K562 (cell line): ENCODE data around the gene INO80C. TPM values are rescaled to one million over a fixed set of nuclear protein-coding genes. Genes with fewer than 3 reads are reported as not detected.

Experiments used
- ARID1B ChIP-seq: fragments of 450-650 bp; IDR thresholded peaks from 2 replicates; pipeline ENCODE4 v1.6.1; 2016; ENCODE audit warnings: antibody characterized with exemption, mild to moderate bottlenecking, inconsistent platforms
- BHLHE40 ChIP-seq: IDR thresholded peaks from 2 replicates; pipeline ENCODE4 v1.6.1; 2011; ENCODE audit warnings: low read length, improper control_type of control experiment
- BRD4 ChIP-seq: fragments of 200-600 bp; sonication (generic); IDR thresholded peaks from 2 replicates; pipeline ENCODE4 v1.6.1; 2017; ENCODE audit warnings: inconsistent platforms
- CEBPB ChIP-seq: fragments of 450-650 bp; IDR thresholded peaks from 2 replicates; pipeline ENCODE4 v1.6.1; 2016; ENCODE audit warnings: missing genetic modification characterization, missing compliant biosample characterization
- CHAMP1 ChIP-seq: fragments of 450-650 bp; IDR thresholded peaks from 2 replicates; pipeline ENCODE4 v1.6.1; 2016; ENCODE audit warnings: mild to moderate bottlenecking
- CREBBP ChIP-seq: IDR thresholded peaks from one replicate; pipeline ENCODE4 v1.6.1; 2012; ENCODE audit warnings: low read depth, mild to moderate bottlenecking, control low read depth, inconsistent platforms, low read length
- CTBP1 ChIP-seq: fragments of 450-650 bp; IDR thresholded peaks from 2 replicates; pipeline ENCODE4 v1.6.1; 2016; ENCODE audit warnings: borderline replicate concordance
- E2F4 ChIP-seq: sonication (generic); formaldehyde crosslinking; IDR thresholded peaks from 2 replicates; pipeline ENCODE4 v1.8.0; 2022; ENCODE audit warnings: mild to moderate bottlenecking, low read depth, missing genetic modification reagents
- FOXA3 ChIP-seq, 2 experiments: fragments of 450-650 bp in 1 of 2; sonication (generic) in 1 of 2; formaldehyde crosslinking; IDR thresholded peaks in 1 of 2; conservative IDR thresholded peaks in 1 of 2; 2 replicates each; pipeline versions ENCODE4 v1.4.0 to v1.8.0; 2020 to 2022; ENCODE audit warnings: mild to moderate bottlenecking in 2 of 2, missing genetic modification reagents in 1 of 2
- HMGN3 ChIP-seq: IDR thresholded peaks from 2 replicates; pipeline ENCODE4 v1.6.1; 2011; ENCODE audit warnings: borderline replicate concordance, low read depth, mild to moderate bottlenecking, mixed read lengths, low read length; ENCODE audit not compliant: insufficient read length; ENCODE audit errors: extremely low read depth
- RBM22 ChIP-seq: fragments of 200-400 bp; formaldehyde crosslinking; IDR thresholded peaks from 2 replicates; pipeline ENCODE4 v1.6.1; 2018; ENCODE audit warnings: low read length, low read depth; ENCODE audit not compliant: poor library complexity, severe bottlenecking
- SIN3B ChIP-seq: fragments of 450-650 bp; IDR thresholded peaks from 2 replicates; pipeline ENCODE4 v1.6.1; 2017; ENCODE audit warnings: low read depth, mild to moderate bottlenecking, moderate library complexity
- SMARCA5 ChIP-seq: fragments of 450-650 bp; IDR thresholded peaks from 2 replicates; pipeline ENCODE4 v1.6.1; 2016
- TFAP4 ChIP-seq: sonication (generic); formaldehyde crosslinking; IDR thresholded peaks from 2 replicates; pipeline ENCODE4 v1.8.0; 2022; ENCODE audit warnings: missing genetic modification reagents, mild to moderate bottlenecking, moderate library complexity, borderline replicate concordance
- ZBTB43 ChIP-seq: sonication (generic); formaldehyde crosslinking; IDR thresholded peaks from 2 replicates; pipeline ENCODE4 v1.8.0; 2023; ENCODE audit warnings: mild to moderate bottlenecking, missing genetic modification reagents
- ZNF12 ChIP-seq: sonication (generic); formaldehyde crosslinking; IDR thresholded peaks from 2 replicates; pipeline ENCODE4 v1.4.0; 2020; ENCODE audit warnings: mild to moderate bottlenecking, missing genetic modification reagents
- ZNF140 ChIP-seq: fragments of 250-450 bp; sonication (Bioruptor Pico); IDR thresholded peaks from 2 replicates; pipeline ENCODE4 v1.8.0; 2021; ENCODE audit warnings: moderate library complexity, mild to moderate bottlenecking, inconsistent platforms
- ZNF316 ChIP-seq: fragments of 450-650 bp; IDR thresholded peaks from 2 replicates; pipeline ENCODE4 v1.6.1; 2016
- ZNF586 ChIP-seq: fragments of 450-650 bp; formaldehyde crosslinking; conservative IDR thresholded peaks from 2 replicates; pipeline ENCODE4 v1.4.0; 2020; ENCODE audit warnings: mild to moderate bottlenecking, moderate library complexity
- ZNF695 ChIP-seq: fragments of 450-650 bp; formaldehyde crosslinking; IDR thresholded peaks from 2 replicates; pipeline ENCODE4 v1.4.0; 2020; ENCODE audit warnings: mild to moderate bottlenecking, moderate library complexity
- ZNF75A ChIP-seq: fragments of 450-650 bp; formaldehyde crosslinking; IDR thresholded peaks from 2 replicates; pipeline ENCODE4 v1.4.0; 2020; ENCODE audit warnings: mild to moderate bottlenecking
- ZSCAN32 ChIP-seq: fragments of 450-650 bp; formaldehyde crosslinking; IDR thresholded peaks from 2 replicates; pipeline ENCODE4 v1.4.0; 2020; ENCODE audit warnings: mild to moderate bottlenecking, moderate library complexity
- polyA plus RNA-seq, 8 experiments: library from polyadenylated mRNA; depleted of rRNA in 4 of 8; stranded (reverse) in 5 of 8; unstranded in 3 of 8; fragments of >200 nt; fragmentation: Nextera tagmentation in 2 of 8; fragmentation: Illumina TruSeq in 1 of 8; extraction: Ambion mirVana in 2 of 8; extraction: Trizol in 1 of 8; gene quantifications; 2 replicates each; pipeline versions ENCODE4 v1.2.1 to v1.2.3, GENCODE V29; 2011 to 2014; ENCODE audit warnings: inconsistent platforms in 1 of 8, missing spikeins in 1 of 8
- total RNA-seq, 7 experiments: library from RNA; depleted of rRNA in 6 of 7; stranded (reverse); fragments of >200 nt in 6 of 7; fragmentation: Illumina TruSeq in 2 of 7; extraction: Trizol in 2 of 7; gene quantifications; 2 replicates each; pipeline versions ENCODE4 v1.2.1 to v1.2.3, GENCODE V29; 2011 to 2021; ENCODE audit warnings: low replicate concordance in 1 of 7

Gene INO80C
- total and polyA plus RNA-seq, 9 of the 15 experiments (the other 6 are each of a cell fraction or from before 2014, with no cell fraction given), result 14.3 to 53.3 (median 46.6) TPM

- TF ChIP-seq E2F4 (CRISPR knock-in tag) (no peak), ZNF12 (no peak), CREBBP (no peak), CTBP1 (peak; percentile 20; the same call in 1 of the 2 replicates), HMGN3 (peak; percentile 53), ARID1B (peak; percentile 85), ZNF75A (CRISPR knock-in tag) (no peak), ZNF695 (CRISPR knock-in tag) (no peak), BRD4 (no peak), ZSCAN32 (no peak), ZNF586 (CRISPR knock-in tag) (no peak), ZNF140 (CRISPR knock-in tag) (no peak), CHAMP1 (no peak), CEBPB (tag) (0 out of 2 replicates have a peak, but pooled peaks have one; percentile 19), RBM22 (no peak), SIN3B (no peak), TFAP4 (CRISPR knock-in tag) (no peak), ZBTB43 (CRISPR knock-in tag) (no peak), SMARCA5 (0 out of 2 replicates have a peak, but pooled peaks have one; percentile 16), FOXA3 (CRISPR knock-in tag; conservative IDR thresholded peaks at IDR 0.05 in 1 of 2, IDR thresholded peaks at IDR 0.05 in 1 of 2) (peak; percentile 57 to 96; a peak in 3 of 4 replicates), BHLHE40 (peak; percentile 69; the same call in 1 of the 2 replicates), ZNF316 (no peak)
Observed at GRCh38 chr18:35506024-35506712, 8.4 kb upstream of the INO80C start (continued).
